Endothelial cell (in vitro differentiated cells): ENCODE measurements around the gene EVL. TPM values are rescaled to one million over a fixed set of nuclear protein-coding genes. Genes with fewer than 3 reads are reported as not detected.
A peak's percentile ranks its signal among the peaks of the same experiment; 100 is the strongest.

Experiments used
- DNase-seq: peaks from one replicate; pipeline ENCODE4 v3.0.0; 2021; ENCODE audit warnings: low spot score
- H3K27ac Mint-ChIP-seq: one replicate; pipeline ENCODE4 v1.8.0; 2021; ENCODE audit warnings: mixed read lengths, inconsistent platforms; ENCODE audit not compliant: unreplicated experiment
- H3K27me3 Mint-ChIP-seq: one replicate; pipeline ENCODE4 v1.8.0; 2021; ENCODE audit warnings: mild to moderate bottlenecking, moderate library complexity, mixed read lengths, inconsistent platforms; ENCODE audit not compliant: unreplicated experiment
- H3K36me3 Mint-ChIP-seq: one replicate; pipeline ENCODE4 v1.8.0; 2021; ENCODE audit warnings: mild to moderate bottlenecking, low read depth, mixed read lengths, inconsistent platforms; ENCODE audit not compliant: unreplicated experiment
- H3K4me1 Mint-ChIP-seq: one replicate; pipeline ENCODE4 v1.8.0; 2021; ENCODE audit warnings: mild to moderate bottlenecking, mixed read lengths, inconsistent platforms; ENCODE audit not compliant: unreplicated experiment
- H3K4me3 Mint-ChIP-seq: one replicate; pipeline ENCODE4 v1.8.0; 2021; ENCODE audit warnings: mild to moderate bottlenecking, mixed read lengths, inconsistent platforms; ENCODE audit not compliant: unreplicated experiment
- H3K9me3 Mint-ChIP-seq: one replicate; pipeline ENCODE4 v1.8.0; 2021; ENCODE audit warnings: mixed read lengths, inconsistent platforms; ENCODE audit not compliant: unreplicated experiment
- CTCF ChIP-seq: fragments of 200-600 bp; sonication (generic); IDR thresholded peaks from one replicate; pipeline ENCODE4 v1.5.0; 2021; ENCODE audit warnings: antibody characterized with exemption; ENCODE audit not compliant: unreplicated experiment
- long read RNA-seq: library from polyadenylated mRNA; unstranded; transcript quantifications from one replicate; pipeline ENCODE4 v2.0.0, GENCODE V29; 2020; ENCODE audit not compliant: unreplicated experiment
- total RNA-seq: library from RNA; stranded (reverse); fragmentation: NEBNext Ultra II Directional; extraction: Animal tissue kit (Norgen Biotek cat#: 25700); gene quantifications from one replicate; pipeline ENCODE4 v1.2.1, GENCODE V29; 2021; ENCODE audit not compliant: unreplicated experiment

EVL gene
- total RNA-seq: 142 TPM
- long read RNA-seq, partial matches to known transcripts: 3 of 7 reads
- long read RNA-seq, other reads (novel, unspliced or antisense): 1 of 7 reads

- H3K27ac Mint-ChIP-seq: peak within 1 kb of the TSS; percentile 58
- no peak for DNase-seq
- peaks cover 66% of the 10 kb centered on the region for H3K4me1 Mint-ChIP-seq
- no peak for TF ChIP-seq CTCF
- H3K36me3 Mint-ChIP-seq: peaks cover 13% of the 10 kb centered on the region
- no peak within 1 kb of the TSS for H3K4me3 Mint-ChIP-seq
- no peaks in the 10 kb centered on the region for H3K9me3 Mint-ChIP-seq
- peaks cover 9% of the 10 kb centered on the region for H3K27me3 Mint-ChIP-seq
Measured at GRCh38 chr14:100065111-100065871, at the start of gene EVL. Gene EVL (plus strand): TSS chr14:100065422. CDS start chr14:100065501, 79 bp downstream.

GRCh38 chr14:100017553-100017952, 47.7 kb upstream of the EVL start:
- peaks cover 62% of the 10 kb centered on the region for H3K4me1 Mint-ChIP-seq
- no peak overlapping the region for H3K4me3 Mint-ChIP-seq
- peaks cover 5% of the 10 kb centered on the region for H3K36me3 Mint-ChIP-seq
- no peak for DNase-seq
- H3K9me3 Mint-ChIP-seq: no peaks in the 10 kb centered on the region
- no peak for TF ChIP-seq CTCF
- no peak overlapping the region for H3K27ac Mint-ChIP-seq
- H3K27me3 Mint-ChIP-seq: peaks cover 12% of the 10 kb centered on the region

- H3K4me1 Mint-ChIP-seq: peaks cover 58% of the 10 kb centered on the region
- no peak overlapping the region for H3K4me3 Mint-ChIP-seq
- no peak for TF ChIP-seq CTCF
- peaks cover 12% of the 10 kb centered on the region for H3K27me3 Mint-ChIP-seq
- H3K9me3 Mint-ChIP-seq: no peaks in the 10 kb centered on the region
- DNase-seq: no peak
- no peak overlapping the region for H3K27ac Mint-ChIP-seq
- peaks cover 5% of the 10 kb centered on the region for H3K36me3 Mint-ChIP-seq
Measured at GRCh38 chr14:100018054-100018453, 47.2 kb upstream of the EVL start.

GRCh38 chr14:100018482-100018881, 46.7 kb upstream of the EVL start:
- no peak for DNase-seq
- TF ChIP-seq CTCF: no peak
- Mint-ChIP-seq H3K9me3 (no peaks in the 10 kb centered on the region), H3K36me3 (peaks cover 5% of the 10 kb centered on the region), H3K27ac (no peak overlapping the region), H3K4me3 (no peak overlapping the region), H3K27me3 (peaks cover 12% of the 10 kb centered on the region), H3K4me1 (peaks cover 56% of the 10 kb centered on the region)

GRCh38 chr14:100019156-100019744, 46.0 kb upstream of the EVL start:
- TF ChIP-seq CTCF: no peak
- peaks cover 62% of the 10 kb centered on the region for H3K4me1 Mint-ChIP-seq
- no peak overlapping the region for H3K4me3 Mint-ChIP-seq
- no peaks in the 10 kb centered on the region for H3K9me3 Mint-ChIP-seq
- peaks cover 4% of the 10 kb centered on the region for H3K36me3 Mint-ChIP-seq
- peak overlapping the region; percentile 71 for H3K27ac Mint-ChIP-seq
- DNase-seq: no peak
- H3K27me3 Mint-ChIP-seq: peaks cover 12% of the 10 kb centered on the region
